ENCODE results near the gene EVI5L. TPM values are rescaled to one million over a fixed set of nuclear protein-coding genes. Genes with fewer than 3 reads are reported as not detected.

Gene EVI5L
- total RNA-seq, 6 experiments from 2014 or later = 3.7 to 6.3 (median 4.9) TPM

DNA sequence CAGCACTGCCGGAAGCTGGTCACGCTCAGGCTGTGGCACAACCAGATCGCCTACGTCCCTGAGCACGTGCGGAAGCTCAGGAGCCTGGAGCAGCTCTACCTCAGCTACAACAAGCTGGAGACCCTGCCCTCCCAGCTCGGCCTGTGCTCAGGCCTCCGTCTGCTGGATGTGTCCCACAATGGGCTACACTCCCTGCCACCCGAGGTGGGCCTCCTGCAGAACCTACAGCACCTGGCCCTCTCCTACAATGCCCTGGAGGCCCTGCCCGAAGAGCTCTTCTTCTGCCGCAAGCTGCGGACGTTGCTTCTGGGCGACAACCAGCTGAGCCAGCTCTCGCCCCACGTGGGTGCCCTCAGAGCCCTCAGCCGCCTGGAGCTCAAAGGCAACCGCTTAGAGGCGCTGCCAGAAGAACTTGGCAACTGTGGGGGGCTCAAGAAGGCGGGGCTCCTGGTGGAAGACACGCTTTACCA, 70.4 kb downstream of the EVI5L start:
- Histone ChIP-seq H3K4me1 (peaks cover 0 to 31% (median 11%) of the 10 kb centered on the region in 4 donors), H3K9me3 (no peaks in the 10 kb centered on the region), H3K27ac (no peak overlapping the region), H3K27me3 (no peaks in the 10 kb centered on the region), H3K36me3 (no peaks in the 10 kb centered on the region), H3K4me3 (no peak overlapping the region)
- intact Hi-C loops (cut with DNase I) = loop anchor here in 1 of 2 donors (10.0 kb wide), 1 partner anchor 46 kb away; no protein-coding TSS in a partner anchor
- WGBS (ENCODE audit: insufficient coverage, low coverage, low lambda C conversion rate, missing lambda C conversion rate) = 100% methylated on average over 2 of the region's 21 CpGs
- DNase-seq (no peak), ATAC-seq (no peak)
- no peak for TF ChIP-seq POLR2A (IDR thresholded peaks at IDR 0.05)
- TF ChIP-seq, protein P1, sequence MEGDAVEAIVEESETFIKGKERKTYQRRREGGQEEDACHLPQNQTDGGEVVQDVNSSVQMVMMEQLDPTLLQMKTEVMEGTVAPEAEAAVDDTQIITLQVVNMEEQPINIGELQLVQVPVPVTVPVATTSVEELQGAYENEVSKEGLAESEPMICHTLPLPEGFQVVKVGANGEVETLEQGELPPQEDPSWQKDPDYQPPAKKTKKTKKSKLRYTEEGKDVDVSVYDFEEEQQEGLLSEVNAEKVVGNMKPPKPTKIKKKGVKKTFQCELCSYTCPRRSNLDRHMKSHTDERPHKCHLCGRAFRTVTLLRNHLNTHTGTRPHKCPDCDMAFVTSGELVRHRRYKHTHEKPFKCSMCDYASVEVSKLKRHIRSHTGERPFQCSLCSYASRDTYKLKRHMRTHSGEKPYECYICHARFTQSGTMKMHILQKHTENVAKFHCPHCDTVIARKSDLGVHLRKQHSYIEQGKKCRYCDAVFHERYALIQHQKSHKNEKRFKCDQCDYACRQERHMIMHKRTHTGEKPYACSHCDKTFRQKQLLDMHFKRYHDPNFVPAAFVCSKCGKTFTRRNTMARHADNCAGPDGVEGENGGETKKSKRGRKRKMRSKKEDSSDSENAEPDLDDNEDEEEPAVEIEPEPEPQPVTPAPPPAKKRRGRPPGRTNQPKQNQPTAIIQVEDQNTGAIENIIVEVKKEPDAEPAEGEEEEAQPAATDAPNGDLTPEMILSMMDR (IDR thresholded peaks at IDR 0.05) = no peak

GRCh38 chr19:7900931-7901330, 70.9 kb downstream of the EVI5L start:
- no peak for DNase-seq
- intact Hi-C loops (cut with DNase I) = loop anchor here in 1 of 2 donors (10.0 kb wide), 1 partner anchor 46 kb away; no protein-coding TSS in a partner anchor

DNA sequence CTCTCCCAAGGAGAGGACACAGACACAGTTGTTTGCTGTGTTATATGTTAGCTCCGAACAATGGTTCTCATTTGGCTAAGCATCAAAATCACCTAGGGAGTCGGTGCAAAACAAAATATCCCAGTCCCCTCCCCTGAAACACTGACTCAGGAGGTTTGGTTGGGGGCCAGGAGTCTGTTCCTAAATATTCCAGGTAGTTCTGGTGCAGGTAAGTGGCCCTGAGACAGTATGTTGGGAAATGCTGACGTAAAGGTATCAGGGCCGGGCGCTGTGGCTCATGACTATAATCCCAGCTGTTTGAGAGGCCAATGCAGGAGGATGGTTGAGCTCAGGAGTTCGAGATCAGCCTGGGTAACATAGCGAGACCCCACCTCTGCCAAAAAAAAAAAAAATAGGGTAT, 71.3 kb downstream of the EVI5L start:
- Histone ChIP-seq H3K4me1 (peaks cover 0 to 31% (median 11%) of the 10 kb centered on the region in 4 donors), H3K27ac (no peak overlapping the region), H3K27me3 (no peaks in the 10 kb centered on the region), H3K9me3 (no peaks in the 10 kb centered on the region), H3K4me3 (no peak overlapping the region), H3K36me3 (no peaks in the 10 kb centered on the region)
- TF ChIP-seq, protein P1 (IDR thresholded peaks at IDR 0.05) = no peak
- TF ChIP-seq POLR2A (IDR thresholded peaks at IDR 0.05) = no peak
- intact Hi-C loops (cut with DNase I) = loop anchor here in 1 of 2 donors (10.0 kb wide), 1 partner anchor 47 kb away; no protein-coding TSS in a partner anchor
- no peak for DNase-seq
- 96% methylated on average over 5 of the region's 7 CpGs for WGBS (ENCODE audit: insufficient coverage, low coverage, low lambda C conversion rate, missing lambda C conversion rate)
- no peak for ATAC-seq

More at GRCh38 chr19:7900931-7901330, 70.9 kb downstream of the EVI5L start:
- 92% methylated on average over 2 of the region's 3 CpGs for WGBS (ENCODE audit: insufficient coverage, low coverage, low lambda C conversion rate, missing lambda C conversion rate)
- Histone ChIP-seq H3K27ac (no peak overlapping the region), H3K9me3 (no peaks in the 10 kb centered on the region), H3K4me3 (no peak overlapping the region), H3K27me3 (no peaks in the 10 kb centered on the region), H3K4me1 (peaks cover 0 to 31% (median 11%) of the 10 kb centered on the region in 4 donors), H3K36me3 (no peaks in the 10 kb centered on the region)
- ATAC-seq = no peak
- TF ChIP-seq, protein P1 (IDR thresholded peaks at IDR 0.05) = no peak

- H3K27ac ChIP-seq = peak overlapping the region; percentile 62 to 83 (median 75)
- H3K27me3 ChIP-seq = no peaks in the 10 kb centered on the region
- peak overlapping the region; percentile 61 to 83 (median 82) for H3K4me3 ChIP-seq
- H3K4me1 ChIP-seq = peaks cover 0 to 20% (median 6%) of the 10 kb centered on the region in 4 donors
- H3K9me3 ChIP-seq = no peaks in the 10 kb centered on the region
- 0% methylated on average over 4 of the region's 20 CpGs for WGBS (ENCODE audit: insufficient coverage, low coverage, low lambda C conversion rate, missing lambda C conversion rate)
- ATAC-seq (peak; percentile 6 to 30 (median 15)), DNase-seq (peak; percentile 41 to 72 (median 58))
- TF ChIP-seq, protein P1 (IDR thresholded peaks at IDR 0.05) = no peak
- TF ChIP-seq POLR2A (IDR thresholded peaks at IDR 0.05) = no peak
- no peaks in the 10 kb centered on the region for H3K36me3 ChIP-seq
- intact Hi-C loops (cut with DNase I) = loop anchor here in 1 of 2 donors (10.0 kb wide), 1 partner anchor 48 kb away; no protein-coding TSS in a partner anchor
Measured at GRCh38 chr19:7902796-7903243, 72.8 kb downstream of the EVI5L start.
